GM12801 (cell line): ENCODE results near the gene ARSJ.

ENCODE experiments used
- CTCF ChIP-seq: IDR thresholded peaks from one replicate; pipeline ENCODE4 v1.5.1; 2011; ENCODE audit warnings: control low read depth; ENCODE audit not compliant: insufficient read length; ENCODE audit errors: extremely low read depth

ARSJ gene

GRCh38 chr4:113979148-113979904 is at the start of gene ARSJ:
TSS of gene ARSJ (minus strand) at chr4:113979647. CDS start at chr4:113978834, 813 bp downstream.
- TF ChIP-seq CTCF: no peak

- TF ChIP-seq CTCF: no peak
Observed at GRCh38 chr4:114028071-114028470, 48.6 kb upstream of the ARSJ start.

DNA sequence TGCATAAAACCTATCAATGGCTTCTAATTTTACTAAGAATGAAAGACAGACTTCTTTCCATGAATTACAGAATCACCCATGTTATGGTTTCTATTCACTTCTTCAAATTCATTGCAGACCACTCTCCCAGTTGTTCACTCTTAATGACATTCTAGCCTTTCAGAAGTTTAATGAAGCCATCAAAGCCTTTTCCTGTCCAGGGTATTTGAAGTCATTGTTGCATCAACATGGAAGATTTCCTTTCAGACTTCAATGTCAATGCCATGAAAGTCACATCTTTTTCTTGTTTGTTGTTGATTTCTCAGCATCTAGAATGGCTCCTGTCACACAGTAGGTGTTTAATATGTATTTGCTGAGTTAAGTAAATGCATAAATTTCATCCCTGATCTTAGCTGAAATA is 48.1 kb upstream of the ARSJ start:
- no peak for TF ChIP-seq CTCF

DNA sequence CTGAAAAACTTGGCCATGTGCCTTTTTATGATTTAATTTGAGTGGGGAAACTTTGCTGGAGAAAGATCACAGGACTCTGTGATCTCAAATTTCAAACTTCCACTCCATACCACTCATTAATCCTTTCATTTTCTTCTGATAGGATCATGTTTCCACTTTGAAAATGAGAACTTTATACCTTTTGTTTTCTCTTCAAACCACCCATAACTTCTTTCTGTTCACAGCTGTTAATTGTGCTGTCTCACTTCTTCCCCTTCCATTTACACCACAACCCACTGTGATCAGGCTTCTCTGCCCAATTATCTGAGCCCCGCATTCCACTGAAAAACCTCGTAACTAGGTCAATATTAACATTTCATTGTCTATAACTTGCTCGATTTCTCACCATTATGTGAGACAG is 47.0 kb upstream of the ARSJ start:
- no peak for TF ChIP-seq CTCF

GRCh38 chr4:114025176-114025777 is 45.8 kb upstream of the ARSJ start:
- TF ChIP-seq CTCF: no peak

GRCh38 chr4:114021451-114021850 is 42.0 kb upstream of the ARSJ start:
- no peak for TF ChIP-seq CTCF

DNA sequence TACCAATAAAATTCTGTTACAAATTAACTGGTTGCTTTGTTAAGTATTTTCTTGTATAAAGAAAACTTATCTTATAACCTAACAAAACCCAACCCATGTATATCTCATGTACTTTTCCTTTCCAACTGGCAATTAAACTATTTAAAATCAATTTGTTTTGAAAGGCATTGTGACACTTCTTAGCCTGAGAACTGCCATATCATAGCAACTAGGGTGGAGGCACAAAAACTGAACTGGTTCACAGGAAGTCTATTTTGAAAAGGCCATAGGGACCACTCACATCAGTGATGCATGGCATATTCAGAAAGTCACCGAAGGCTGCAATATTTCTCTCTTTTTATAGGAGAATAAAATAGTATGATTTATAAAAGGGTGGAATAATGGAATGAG is 40.5 kb upstream of the ARSJ start:
- no peak for TF ChIP-seq CTCF
